Endothelial cell of umbilical vein (primary cell): Measurements from ENCODE around the gene SDR39U1.
"Not testable (repeated sequence)": the region's sequence is repeated elsewhere in the genome, so short reads cannot be mapped to it uniquely, and the experiment has no call there.

Experiments used
- JUN ChIP-seq: IDR thresholded peaks from 2 replicates; pipeline ENCODE4 v1.6.1; 2011; ENCODE audit warnings: borderline replicate concordance, low read depth; ENCODE audit not compliant: insufficient read length, insufficient read depth
- POLR2A ChIP-seq: IDR thresholded peaks from 2 replicates; pipeline ENCODE4 v1.6.1; 2012; ENCODE audit warnings: low read depth, mild to moderate bottlenecking, control low read depth, low read length
- TF ChIP-seq, protein P1 (sequence below), 2 donors: IDR thresholded peaks; 1 replicate in 1 of 2; 2 replicates in 1 of 2; pipeline ENCODE4 v1.5.1; 2011; ENCODE audit warnings: low read length in 2 of 2, mild to moderate bottlenecking in 2 of 2, moderate library complexity in 2 of 2, control low read depth in 1 of 2, inconsistent platforms in 1 of 2, low read depth in 1 of 2; ENCODE audit not compliant: insufficient read depth in 1 of 2; ENCODE audit errors: extremely low read depth in 1 of 2
- TF ChIP-seq, protein P2 (sequence below): IDR thresholded peaks from 2 replicates; pipeline ENCODE4 v1.6.1; 2011; ENCODE audit not compliant: insufficient read depth, insufficient read length

DNA sequence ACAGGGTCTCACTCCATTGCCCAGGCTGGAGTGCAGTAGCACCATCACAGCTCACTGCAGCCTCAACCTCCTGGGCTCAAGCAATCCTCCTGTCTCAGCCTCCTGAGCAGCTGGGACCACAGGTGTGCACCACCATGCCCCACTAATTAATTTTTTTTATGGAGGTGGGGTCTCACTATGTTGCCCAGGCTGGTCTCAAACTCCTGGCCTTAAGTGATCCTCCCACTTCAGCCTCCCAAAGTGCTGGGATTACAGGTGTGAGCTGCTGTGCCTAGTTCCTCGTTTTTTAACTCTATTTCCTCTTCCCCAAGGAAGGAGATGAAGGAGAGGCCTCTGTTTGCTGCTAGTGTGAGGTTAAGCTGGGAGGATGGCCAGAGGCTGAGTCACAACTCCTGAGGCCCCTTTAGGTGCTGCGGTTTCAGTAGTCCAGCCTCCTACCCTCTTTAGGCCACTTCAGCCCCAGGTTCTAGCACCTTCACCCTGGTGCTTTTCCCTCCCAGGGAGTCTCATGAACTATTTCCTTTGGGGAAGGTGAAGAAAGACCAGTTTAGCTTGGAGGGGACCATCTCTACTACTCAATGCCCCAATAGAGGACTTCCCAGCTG is 40.2 kb upstream of the SDR39U1 start:
- not testable (repeated sequence) for TF ChIP-seq POLR2A, JUN
- TF ChIP-seq, protein P1, sequence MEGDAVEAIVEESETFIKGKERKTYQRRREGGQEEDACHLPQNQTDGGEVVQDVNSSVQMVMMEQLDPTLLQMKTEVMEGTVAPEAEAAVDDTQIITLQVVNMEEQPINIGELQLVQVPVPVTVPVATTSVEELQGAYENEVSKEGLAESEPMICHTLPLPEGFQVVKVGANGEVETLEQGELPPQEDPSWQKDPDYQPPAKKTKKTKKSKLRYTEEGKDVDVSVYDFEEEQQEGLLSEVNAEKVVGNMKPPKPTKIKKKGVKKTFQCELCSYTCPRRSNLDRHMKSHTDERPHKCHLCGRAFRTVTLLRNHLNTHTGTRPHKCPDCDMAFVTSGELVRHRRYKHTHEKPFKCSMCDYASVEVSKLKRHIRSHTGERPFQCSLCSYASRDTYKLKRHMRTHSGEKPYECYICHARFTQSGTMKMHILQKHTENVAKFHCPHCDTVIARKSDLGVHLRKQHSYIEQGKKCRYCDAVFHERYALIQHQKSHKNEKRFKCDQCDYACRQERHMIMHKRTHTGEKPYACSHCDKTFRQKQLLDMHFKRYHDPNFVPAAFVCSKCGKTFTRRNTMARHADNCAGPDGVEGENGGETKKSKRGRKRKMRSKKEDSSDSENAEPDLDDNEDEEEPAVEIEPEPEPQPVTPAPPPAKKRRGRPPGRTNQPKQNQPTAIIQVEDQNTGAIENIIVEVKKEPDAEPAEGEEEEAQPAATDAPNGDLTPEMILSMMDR (IDR thresholded peaks at IDR 0.05; ENCODE audit: extremely low read depth in 1 of 2, insufficient read depth in 1 of 2, low read depth in 1 of 2, low read length in 2 of 2): not testable (repeated sequence)
- TF ChIP-seq, protein P2, sequence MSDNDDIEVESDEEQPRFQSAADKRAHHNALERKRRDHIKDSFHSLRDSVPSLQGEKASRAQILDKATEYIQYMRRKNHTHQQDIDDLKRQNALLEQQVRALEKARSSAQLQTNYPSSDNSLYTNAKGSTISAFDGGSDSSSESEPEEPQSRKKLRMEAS: not testable (repeated sequence)
